Breast epithelium (tissue), 3 donors: ENCODE results near the gene LCN6.

Experiments used
- POLR2A ChIP-seq: fragments of 450-650 bp; IDR thresholded peaks from one replicate; pipeline ENCODE4 v1.6.1; 2016; ENCODE audit warnings: antibody characterized with exemption, mild to moderate bottlenecking, moderate library complexity
- TF ChIP-seq, protein P1 (sequence below), 3 donors: fragments of 450-650 bp; IDR thresholded peaks; one replicate each; pipeline ENCODE4 v1.5.1; 2016 to 2017; ENCODE audit warnings: antibody characterized with exemption in 3 of 3, mild to moderate bottlenecking in 3 of 3, moderate library complexity in 3 of 3

DNA sequence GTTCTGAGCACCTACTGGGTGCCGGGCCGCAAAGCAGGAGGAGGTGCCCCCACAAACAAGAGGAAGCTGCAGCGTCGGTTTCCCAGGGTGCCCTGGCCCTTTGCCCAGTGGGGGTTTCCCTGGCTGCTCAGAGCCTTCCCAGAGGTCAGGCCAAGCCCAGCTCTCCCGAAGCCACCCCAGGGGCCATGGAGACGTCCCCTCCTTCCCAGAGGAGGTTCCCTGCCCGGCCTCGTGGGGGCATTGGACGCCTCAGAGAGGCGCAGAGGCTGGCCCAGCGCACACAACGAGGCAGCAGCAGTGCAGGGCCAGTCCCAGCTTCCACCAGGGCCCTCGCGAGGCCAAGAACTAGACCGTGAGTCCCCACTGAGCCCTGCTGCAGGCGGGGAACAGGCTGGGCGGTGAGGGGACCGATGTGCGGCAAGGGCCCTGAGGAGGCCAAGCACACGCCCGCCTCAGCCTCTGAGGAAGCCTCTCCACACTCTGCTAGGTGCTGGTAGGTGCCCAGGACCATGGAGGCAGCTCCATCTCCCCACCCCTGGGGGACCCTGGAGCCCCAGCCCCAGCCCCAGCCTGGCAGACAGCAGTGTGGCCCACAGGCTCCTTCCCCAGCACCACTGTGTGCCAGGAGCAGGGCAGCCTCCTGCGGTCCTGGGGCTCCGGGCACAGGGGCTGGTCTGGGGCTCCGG lies 29.0 kb downstream of the LCN6 start:
- no peak for TF ChIP-seq POLR2A
- TF ChIP-seq, protein P1, sequence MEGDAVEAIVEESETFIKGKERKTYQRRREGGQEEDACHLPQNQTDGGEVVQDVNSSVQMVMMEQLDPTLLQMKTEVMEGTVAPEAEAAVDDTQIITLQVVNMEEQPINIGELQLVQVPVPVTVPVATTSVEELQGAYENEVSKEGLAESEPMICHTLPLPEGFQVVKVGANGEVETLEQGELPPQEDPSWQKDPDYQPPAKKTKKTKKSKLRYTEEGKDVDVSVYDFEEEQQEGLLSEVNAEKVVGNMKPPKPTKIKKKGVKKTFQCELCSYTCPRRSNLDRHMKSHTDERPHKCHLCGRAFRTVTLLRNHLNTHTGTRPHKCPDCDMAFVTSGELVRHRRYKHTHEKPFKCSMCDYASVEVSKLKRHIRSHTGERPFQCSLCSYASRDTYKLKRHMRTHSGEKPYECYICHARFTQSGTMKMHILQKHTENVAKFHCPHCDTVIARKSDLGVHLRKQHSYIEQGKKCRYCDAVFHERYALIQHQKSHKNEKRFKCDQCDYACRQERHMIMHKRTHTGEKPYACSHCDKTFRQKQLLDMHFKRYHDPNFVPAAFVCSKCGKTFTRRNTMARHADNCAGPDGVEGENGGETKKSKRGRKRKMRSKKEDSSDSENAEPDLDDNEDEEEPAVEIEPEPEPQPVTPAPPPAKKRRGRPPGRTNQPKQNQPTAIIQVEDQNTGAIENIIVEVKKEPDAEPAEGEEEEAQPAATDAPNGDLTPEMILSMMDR (IDR thresholded peaks at IDR 0.05): no peak
